Astrocyte of the cerebellum (primary cell): ENCODE measurements around the gene BLOC1S4.
"Not testable (repeated sequence)": the region's sequence is repeated elsewhere in the genome, so short reads cannot be mapped to it uniquely, and the experiment has no call there.

Source experiments
- DNase-seq: peaks from one replicate; pipeline ENCODE4 v3.0.0-alpha.2; 2011; ENCODE audit warnings: low read depth
- H3K4me3 ChIP-seq: 2 replicates; pipeline ENCODE4 v1.5.1; 2011; ENCODE audit warnings: mild to moderate bottlenecking, low read depth, low read length, moderate library complexity
- in situ Hi-C: cut with HindIII; loops from 2 replicates; pipeline ENCODE4 v1.10.0; 2017; ENCODE audit warnings: low sequenced_read_pairs
- TF ChIP-seq, protein P1 (sequence below): IDR thresholded peaks from 2 replicates; pipeline ENCODE4 v1.5.1; 2012; ENCODE audit warnings: low read length, low read depth, moderate library complexity, mild to moderate bottlenecking; ENCODE audit errors: missing control alignments

The BLOC1S4 gene, protein sequence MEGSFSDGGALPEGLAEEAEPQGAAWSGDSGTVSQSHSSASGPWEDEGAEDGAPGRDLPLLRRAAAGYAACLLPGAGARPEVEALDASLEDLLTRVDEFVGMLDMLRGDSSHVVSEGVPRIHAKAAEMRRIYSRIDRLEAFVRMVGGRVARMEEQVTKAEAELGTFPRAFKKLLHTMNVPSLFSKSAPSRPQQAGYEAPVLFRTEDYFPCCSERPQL

DNA sequence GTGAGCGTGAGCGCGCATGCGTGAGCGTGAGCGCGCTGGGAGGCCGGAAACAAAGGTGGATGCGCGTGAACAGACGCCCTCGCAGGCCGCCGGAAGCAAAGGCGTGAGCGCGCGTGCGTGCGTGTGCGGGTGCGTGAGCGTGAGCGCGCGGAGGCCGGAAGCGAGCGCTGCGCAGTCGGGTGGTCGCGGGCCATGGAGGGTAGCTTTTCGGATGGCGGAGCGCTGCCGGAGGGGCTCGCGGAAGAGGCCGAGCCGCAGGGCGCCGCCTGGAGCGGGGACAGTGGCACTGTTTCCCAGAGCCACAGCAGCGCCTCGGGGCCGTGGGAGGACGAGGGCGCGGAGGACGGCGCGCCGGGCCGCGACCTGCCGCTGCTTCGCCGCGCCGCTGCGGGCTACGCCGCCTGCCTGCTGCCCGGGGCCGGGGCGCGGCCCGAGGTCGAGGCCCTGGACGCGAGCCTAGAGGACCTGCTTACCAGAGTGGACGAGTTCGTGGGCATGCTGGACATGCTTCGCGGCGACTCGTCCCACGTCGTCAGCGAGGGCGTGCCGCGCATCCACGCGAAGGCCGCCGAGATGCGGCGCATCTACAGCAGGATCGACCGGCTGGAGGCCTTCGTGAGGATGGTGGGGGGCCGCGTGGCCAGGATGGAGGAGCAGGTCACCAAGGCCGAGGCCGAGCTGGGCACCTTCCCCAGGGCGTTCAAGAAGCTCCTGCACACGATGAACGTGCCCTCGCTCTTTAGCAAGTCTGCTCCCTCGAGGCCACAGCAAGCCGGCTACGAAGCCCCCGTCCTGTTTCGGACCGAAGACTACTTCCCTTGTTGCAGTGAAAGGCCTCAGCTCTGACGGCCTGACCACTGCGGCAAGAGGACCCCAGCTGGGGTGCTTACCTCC, at the start of gene BLOC1S4:
BLOC1S4 (plus strand) TSS at position 157 of the 894 bp plus-strand sequence; CDS start at position 193, 36 bp downstream.
- TF ChIP-seq, protein P1, sequence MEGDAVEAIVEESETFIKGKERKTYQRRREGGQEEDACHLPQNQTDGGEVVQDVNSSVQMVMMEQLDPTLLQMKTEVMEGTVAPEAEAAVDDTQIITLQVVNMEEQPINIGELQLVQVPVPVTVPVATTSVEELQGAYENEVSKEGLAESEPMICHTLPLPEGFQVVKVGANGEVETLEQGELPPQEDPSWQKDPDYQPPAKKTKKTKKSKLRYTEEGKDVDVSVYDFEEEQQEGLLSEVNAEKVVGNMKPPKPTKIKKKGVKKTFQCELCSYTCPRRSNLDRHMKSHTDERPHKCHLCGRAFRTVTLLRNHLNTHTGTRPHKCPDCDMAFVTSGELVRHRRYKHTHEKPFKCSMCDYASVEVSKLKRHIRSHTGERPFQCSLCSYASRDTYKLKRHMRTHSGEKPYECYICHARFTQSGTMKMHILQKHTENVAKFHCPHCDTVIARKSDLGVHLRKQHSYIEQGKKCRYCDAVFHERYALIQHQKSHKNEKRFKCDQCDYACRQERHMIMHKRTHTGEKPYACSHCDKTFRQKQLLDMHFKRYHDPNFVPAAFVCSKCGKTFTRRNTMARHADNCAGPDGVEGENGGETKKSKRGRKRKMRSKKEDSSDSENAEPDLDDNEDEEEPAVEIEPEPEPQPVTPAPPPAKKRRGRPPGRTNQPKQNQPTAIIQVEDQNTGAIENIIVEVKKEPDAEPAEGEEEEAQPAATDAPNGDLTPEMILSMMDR, result no peak
- in situ Hi-C loops, result no loop called here
- DNase-seq, result peak; percentile 80
- H3K4me3 ChIP-seq, result peak within 1 kb of the TSS; percentile 82

GRCh38 chr4:6668391-6668790, 47.6 kb upstream of the BLOC1S4 start:
- peak; percentile 69 for DNase-seq
- H3K4me3 ChIP-seq, result no peak overlapping the region
- TF ChIP-seq, protein P1, result no peak
- in situ Hi-C loops, result loop anchor here (10.0 kb wide), 1 partner anchor 74 kb away; no protein-coding TSS in a partner anchor

DNA sequence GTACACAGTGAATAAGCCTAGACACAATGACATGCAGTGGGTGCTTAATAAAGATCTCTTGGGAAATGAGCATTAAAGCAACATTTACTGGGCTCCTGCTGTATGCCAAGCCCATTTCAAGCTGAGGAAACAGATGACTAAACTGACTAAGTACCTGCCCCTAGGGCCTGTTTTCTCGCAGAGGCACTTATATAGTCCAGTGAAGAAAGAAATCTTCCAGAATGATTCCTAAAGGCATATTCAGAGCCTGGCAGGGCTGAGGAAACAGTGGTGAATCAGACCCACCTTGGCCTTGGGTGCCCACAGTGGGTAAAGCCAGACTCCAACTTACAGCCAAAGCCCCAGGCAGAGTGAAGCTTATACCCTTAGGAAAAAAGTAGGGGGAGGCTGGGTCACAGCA, 44.3 kb upstream of the BLOC1S4 start:
- in situ Hi-C loops, result no loop called here
- H3K4me3 ChIP-seq, result no peak overlapping the region
- TF ChIP-seq, protein P1, result no peak
- DNase-seq, result no peak

- TF ChIP-seq, protein P1, result no peak
- in situ Hi-C loops, result no loop called here
- no peak for DNase-seq
- no peak overlapping the region for H3K4me3 ChIP-seq
Measured at GRCh38 chr4:6672131-6672530, 43.8 kb upstream of the BLOC1S4 start.

GRCh38 chr4:6672541-6673190, 43.3 kb upstream of the BLOC1S4 start:
- H3K4me3 ChIP-seq, DNase-seq: not testable (repeated sequence)

DNA sequence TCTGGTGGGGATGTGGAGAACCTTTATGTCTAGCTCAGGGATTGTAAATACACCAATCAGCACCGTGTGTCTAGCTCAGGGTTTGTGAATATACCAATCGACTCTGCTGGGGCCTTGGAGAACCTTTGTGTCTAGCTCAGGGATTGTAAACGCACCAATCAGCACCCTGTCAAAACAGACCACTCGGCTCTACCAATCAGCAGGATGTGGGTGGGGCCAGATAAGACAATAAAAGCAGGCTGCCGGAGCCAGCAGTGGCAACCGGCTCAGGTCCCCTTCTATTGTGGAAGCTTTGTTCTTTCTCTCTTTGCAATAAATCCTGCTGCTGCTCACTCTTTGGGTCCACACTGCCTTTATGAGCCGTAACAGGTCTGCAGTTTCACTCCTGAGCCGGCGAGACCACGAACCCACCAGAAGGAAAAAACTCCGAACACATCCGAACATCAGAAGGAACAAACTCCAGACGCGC, 42.7 kb upstream of the BLOC1S4 start:
- peak overlapping the region; percentile 58 for H3K4me3 ChIP-seq
- DNase-seq, in situ Hi-C loops: not testable (repeated sequence)

More at GRCh38 chr4:6672541-6673190, 43.3 kb upstream of the BLOC1S4 start:
- in situ Hi-C loops, result not testable (repeated sequence)

GRCh38 chr4:6673660-6674499, 42.1 kb upstream of the BLOC1S4 start:
- TF ChIP-seq, protein P1, result no peak
- DNase-seq, result peak; percentile 81
- peak overlapping the region; percentile 58 for H3K4me3 ChIP-seq
- in situ Hi-C loops, result no loop called here
